Cardiac fibroblast (primary cell): Measurements from ENCODE around the gene CACNA1A.
A peak's percentile ranks its signal among the peaks of the same experiment; 100 is the strongest.

Experiments
- DNase-seq, 2 donors: peaks; one replicate each; pipeline versions ENCODE4 v3.0.0 to v3.0.0-alpha.2; 2010; ENCODE audit warnings: low read depth in 2 of 2
- H3K4me3 ChIP-seq, 2 donors: replicated peaks in 1 of 2; 1 replicate in 1 of 2; 2 replicates in 1 of 2; pipeline ENCODE4 v1.5.1; 2011; ENCODE audit warnings: low read depth in 2 of 2, low read length in 2 of 2, mild to moderate bottlenecking in 2 of 2, moderate library complexity in 1 of 2
- CTCF ChIP-seq: IDR thresholded peaks from one replicate; pipeline ENCODE4 v1.5.1; 2011; ENCODE audit warnings: low read depth, mild to moderate bottlenecking, low read length, inconsistent platforms

CACNA1A gene

GRCh38 chr19:13164343-13165161 is 341.7 kb downstream of the CACNA1A start:
- TF ChIP-seq CTCF, result no peak
- H3K4me3 ChIP-seq, result peak overlapping the region; percentile 0 to 15
- peak; percentile 72 to 96 for DNase-seq

GRCh38 chr19:13163609-13164342 is 342.5 kb downstream of the CACNA1A start:
- DNase-seq, result peak; percentile 85 to 95
- H3K4me3 ChIP-seq, result peak overlapping the region; percentile 17 to 33
- TF ChIP-seq CTCF, result no peak

- peak; percentile 98 to 99 for DNase-seq
- peak overlapping the region; percentile 17 to 42 for H3K4me3 ChIP-seq
- TF ChIP-seq CTCF, result no peak
Observed at GRCh38 chr19:13162724-13163608, 343.3 kb downstream of the CACNA1A start.

GRCh38 chr19:13160557-13160956 is 345.7 kb downstream of the CACNA1A start:
- DNase-seq, result peak; percentile 39 to 52
- no peak overlapping the region for H3K4me3 ChIP-seq
- no peak for TF ChIP-seq CTCF

- TF ChIP-seq CTCF, result no peak
- no peak for DNase-seq
- no peak overlapping the region for H3K4me3 ChIP-seq
Observed at GRCh38 chr19:13159713-13160112, 346.6 kb downstream of the CACNA1A start.
